ENCODE results near the gene HDAC2.

GRCh38 chr6:113886512-113886911 is 84.4 kb downstream of the HDAC2 start:
- TF ChIP-seq NFIC (IDR thresholded peaks at IDR 0.05; ENCODE audit: low read length) (no peak), CEBPB (IDR thresholded peaks at IDR 0.05; ENCODE audit: borderline replicate concordance, low read depth, low read length) (no peak), NFYB (CRISPR knock-in tag; IDR thresholded peaks at IDR 0.05) (no peak), CTCF (CRISPR knock-in tag; IDR thresholded peaks at IDR 0.05) (no peak), POLR2A (IDR thresholded peaks at IDR 0.05; ENCODE audit: insufficient read depth in 1 of 2, low read depth in 2 of 2, low read length in 2 of 2) (no peak), ZNF138 (CRISPR knock-in tag; IDR thresholded peaks at IDR 0.05; ENCODE audit: low read depth) (no peak), ZNF282 (IDR thresholded peaks at IDR 0.05; ENCODE audit: partially characterized antibody) (no peak)
- TF ChIP-seq, protein P1, sequence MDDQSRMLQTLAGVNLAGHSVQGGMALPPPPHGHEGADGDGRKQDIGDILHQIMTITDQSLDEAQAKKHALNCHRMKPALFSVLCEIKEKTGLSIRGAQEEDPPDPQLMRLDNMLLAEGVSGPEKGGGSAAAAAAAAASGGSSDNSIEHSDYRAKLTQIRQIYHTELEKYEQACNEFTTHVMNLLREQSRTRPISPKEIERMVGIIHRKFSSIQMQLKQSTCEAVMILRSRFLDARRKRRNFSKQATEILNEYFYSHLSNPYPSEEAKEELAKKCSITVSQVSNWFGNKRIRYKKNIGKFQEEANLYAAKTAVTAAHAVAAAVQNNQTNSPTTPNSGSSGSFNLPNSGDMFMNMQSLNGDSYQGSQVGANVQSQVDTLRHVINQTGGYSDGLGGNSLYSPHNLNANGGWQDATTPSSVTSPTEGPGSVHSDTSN (CRISPR knock-in tag; IDR thresholded peaks at IDR 0.05; ENCODE audit: borderline replicate concordance) = no peak
- TF ChIP-seq, protein P2, sequence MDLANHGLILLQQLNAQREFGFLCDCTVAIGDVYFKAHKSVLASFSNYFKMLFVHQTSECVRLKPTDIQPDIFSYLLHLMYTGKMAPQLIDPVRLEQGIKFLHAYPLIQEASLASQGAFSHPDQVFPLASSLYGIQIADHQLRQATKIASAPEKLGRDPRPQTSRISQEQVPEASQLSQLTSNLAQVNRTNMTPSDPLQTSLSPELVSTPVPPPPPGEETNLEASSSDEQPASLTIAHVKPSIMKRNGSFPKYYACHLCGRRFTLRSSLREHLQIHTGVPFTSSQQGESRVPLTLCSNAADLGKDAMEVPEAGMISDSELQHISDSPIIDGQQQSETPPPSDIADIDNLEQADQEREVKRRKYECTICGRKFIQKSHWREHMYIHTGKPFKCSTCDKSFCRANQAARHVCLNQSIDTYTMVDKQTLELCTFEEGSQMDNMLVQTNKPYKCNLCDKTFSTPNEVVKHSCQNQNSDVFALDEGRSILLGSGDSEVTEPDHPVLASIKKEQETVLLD (CRISPR knock-in tag; IDR thresholded peaks at IDR 0.05; ENCODE audit: low read depth) = no peak
